Retinal pigment epithelial cell (primary cell): Measurements from ENCODE around the gene ZNF423.
"Not testable (repeated sequence)": the region's sequence is repeated elsewhere in the genome, so short reads cannot be mapped to it uniquely, and the experiment has no call there.

Source experiments
- DNase-seq: peaks from one replicate; pipeline ENCODE4 v3.0.0-alpha.2; 2010; ENCODE audit warnings: low read depth
- H3K4me3 ChIP-seq: 2 replicates; pipeline ENCODE4 v1.5.1; 2011; ENCODE audit warnings: mild to moderate bottlenecking, low read length, control low read depth, moderate library complexity
- TF ChIP-seq, protein P1 (sequence below): conservative IDR thresholded peaks from 2 replicates; pipeline ENCODE4 v1.5.1; 2011; ENCODE audit warnings: low read depth, low read length, control low read depth, inconsistent platforms

Gene ZNF423

DNA sequence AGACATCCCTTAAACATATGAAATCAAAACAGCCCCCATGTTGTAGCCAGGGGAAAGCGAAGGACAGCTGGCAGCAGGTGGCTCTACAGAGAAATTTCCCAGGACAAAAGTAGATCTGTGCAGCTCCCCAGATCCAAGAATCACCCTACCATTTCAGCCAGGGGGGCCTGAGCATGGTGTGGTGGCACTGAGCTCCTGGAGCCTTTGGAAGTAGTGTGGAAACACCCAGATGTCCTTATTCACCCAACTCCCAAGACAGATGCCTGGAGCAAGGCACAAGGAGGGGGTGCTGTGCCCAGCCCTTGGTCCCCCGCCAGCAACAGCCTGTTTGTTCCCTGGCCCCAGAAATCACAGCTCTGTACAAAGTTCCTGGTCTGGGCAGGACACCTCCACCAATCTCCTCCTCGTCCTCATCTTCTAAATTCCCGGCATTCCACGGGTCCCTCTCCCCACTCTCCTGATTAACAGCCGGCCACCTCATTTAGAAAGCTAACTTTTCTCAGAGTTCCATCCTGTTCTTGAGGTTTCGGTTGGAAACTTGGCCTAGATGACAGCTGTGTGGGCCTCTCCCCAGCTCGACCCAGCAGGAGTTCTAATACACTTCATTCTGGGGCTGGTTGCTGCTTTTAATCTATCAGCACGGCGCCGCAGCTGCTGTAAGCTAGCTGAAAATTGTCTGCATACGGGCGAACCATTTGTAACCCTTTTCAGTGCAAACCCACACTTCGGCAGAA, 291.2 kb downstream of the ZNF423 start:
- H3K4me3 ChIP-seq = no peak overlapping the region
- no peak for DNase-seq
- TF ChIP-seq, protein P1, sequence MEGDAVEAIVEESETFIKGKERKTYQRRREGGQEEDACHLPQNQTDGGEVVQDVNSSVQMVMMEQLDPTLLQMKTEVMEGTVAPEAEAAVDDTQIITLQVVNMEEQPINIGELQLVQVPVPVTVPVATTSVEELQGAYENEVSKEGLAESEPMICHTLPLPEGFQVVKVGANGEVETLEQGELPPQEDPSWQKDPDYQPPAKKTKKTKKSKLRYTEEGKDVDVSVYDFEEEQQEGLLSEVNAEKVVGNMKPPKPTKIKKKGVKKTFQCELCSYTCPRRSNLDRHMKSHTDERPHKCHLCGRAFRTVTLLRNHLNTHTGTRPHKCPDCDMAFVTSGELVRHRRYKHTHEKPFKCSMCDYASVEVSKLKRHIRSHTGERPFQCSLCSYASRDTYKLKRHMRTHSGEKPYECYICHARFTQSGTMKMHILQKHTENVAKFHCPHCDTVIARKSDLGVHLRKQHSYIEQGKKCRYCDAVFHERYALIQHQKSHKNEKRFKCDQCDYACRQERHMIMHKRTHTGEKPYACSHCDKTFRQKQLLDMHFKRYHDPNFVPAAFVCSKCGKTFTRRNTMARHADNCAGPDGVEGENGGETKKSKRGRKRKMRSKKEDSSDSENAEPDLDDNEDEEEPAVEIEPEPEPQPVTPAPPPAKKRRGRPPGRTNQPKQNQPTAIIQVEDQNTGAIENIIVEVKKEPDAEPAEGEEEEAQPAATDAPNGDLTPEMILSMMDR = no peak

DNA sequence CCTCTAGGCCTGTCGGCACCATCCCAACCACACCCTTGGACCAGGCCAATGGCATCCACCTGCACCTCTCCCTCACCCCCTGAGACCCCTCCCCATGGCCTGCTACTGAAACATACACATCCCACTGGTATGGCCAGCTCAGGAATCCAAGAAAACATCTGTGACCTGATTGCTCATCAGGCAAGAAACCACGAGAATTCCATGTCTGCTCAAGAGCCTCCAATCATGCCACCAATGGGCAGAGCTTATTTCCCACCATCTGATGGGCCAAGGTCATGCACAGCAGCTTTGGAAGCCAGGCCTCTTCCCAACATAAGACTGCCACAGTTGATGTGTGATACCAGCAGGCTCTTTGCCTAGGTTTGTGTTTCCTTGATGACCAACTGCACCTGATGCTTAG, 292.2 kb downstream of the ZNF423 start:
- TF ChIP-seq, protein P1 = no peak
- H3K4me3 ChIP-seq = no peak overlapping the region
- no peak for DNase-seq

DNA sequence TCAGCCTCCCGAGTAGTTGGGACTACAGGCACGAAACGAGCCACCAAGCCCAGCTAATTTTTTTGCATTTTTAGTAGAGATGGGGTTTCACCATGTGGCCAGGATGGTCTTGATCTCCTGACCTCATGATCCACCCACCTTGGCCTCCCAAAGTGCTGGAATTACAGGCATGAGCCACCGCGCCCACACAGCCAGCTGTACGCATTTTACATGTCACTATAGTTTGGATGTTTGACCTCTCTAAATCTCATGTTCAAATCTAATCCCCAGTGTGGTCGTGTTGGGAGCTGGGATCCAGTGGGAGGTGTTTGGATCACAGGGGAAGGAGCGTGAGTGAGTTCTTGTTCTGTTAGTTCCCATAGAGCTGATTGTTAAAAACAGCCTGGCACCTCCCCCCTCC, 293.0 kb downstream of the ZNF423 start:
- not testable (repeated sequence) for H3K4me3 ChIP-seq, DNase-seq

DNA sequence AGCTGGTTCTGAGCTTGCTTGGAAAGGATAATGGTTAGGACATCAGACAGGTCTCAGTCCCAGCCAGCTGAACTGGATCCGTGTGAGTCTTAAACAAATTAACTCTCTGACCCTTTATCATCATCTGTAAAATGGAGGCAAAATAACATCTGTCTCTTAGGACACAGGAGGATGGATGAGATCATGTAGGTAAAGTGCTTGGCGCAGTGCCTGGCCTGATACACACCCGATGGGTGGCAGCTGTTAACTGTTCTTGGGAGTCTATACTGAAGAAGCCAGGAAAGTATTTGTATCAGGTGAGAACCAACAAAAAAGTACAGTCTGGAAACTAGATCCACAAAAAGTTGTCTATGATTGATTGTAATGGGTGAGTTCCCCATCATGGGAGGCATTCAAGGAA, 293.7 kb downstream of the ZNF423 start:
- TF ChIP-seq, protein P1 = no peak
- no peak for DNase-seq
- H3K4me3 ChIP-seq = no peak overlapping the region

DNA sequence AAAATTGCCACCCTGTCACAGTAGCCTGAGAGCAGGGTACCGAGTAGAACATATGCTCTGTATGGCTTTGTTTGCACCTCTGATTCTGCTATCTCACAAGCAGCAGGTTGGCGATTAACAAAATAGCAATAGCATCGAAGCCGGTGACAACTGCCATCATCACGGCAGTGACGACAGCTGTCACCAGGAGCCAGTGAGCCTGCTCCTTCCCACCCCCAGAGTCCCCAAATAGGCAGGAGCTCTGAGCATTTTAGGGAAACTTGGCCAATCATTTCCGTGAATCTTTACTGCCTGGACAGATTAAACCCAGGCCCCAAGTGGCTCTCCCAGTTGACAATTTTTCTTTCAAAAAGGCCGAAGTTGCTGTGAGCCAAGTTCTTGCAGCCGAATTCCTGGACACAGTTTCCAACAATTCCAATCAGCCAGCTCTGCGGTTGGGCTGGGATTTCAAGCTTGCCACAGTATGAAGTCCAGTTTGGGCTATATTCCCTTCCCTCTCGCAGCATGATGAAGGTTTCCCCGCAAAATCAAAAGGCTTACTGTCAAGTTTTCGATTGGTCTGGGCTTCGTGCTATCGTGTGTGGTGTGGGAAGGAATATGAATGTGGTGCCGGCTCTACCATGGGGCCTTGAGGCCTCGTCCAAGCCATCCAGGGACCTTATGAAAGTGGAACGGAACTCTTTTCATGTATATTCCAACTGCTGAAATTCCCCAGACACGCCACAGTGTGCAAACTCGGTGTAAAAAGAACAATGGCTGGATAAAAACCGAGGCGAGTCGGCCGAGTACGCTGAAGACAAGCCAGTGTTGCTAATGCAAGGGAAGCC, 295.7 kb downstream of the ZNF423 start:
- no peak overlapping the region for H3K4me3 ChIP-seq
- DNase-seq = no peak
- TF ChIP-seq, protein P1 = no peak

DNA sequence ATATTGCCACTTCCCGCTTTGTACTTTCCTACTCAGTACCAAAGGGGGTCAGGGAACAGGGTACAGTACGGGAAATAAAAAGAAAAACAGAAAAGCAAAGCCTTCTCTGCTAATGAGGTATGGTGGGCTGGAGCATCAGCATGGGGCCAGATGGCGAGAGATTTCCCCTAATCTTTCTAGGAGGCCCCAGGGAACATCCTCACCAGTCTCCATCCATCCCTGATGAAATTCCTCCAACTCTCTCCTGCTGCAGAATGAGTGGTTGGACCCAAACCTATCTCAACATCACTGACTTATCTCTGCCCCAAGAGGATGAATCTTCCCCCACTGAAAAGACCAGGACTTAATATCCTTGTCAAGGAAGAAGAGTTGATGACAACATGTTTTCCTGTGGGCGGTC, 296.7 kb downstream of the ZNF423 start:
- TF ChIP-seq, protein P1 = no peak

DNA sequence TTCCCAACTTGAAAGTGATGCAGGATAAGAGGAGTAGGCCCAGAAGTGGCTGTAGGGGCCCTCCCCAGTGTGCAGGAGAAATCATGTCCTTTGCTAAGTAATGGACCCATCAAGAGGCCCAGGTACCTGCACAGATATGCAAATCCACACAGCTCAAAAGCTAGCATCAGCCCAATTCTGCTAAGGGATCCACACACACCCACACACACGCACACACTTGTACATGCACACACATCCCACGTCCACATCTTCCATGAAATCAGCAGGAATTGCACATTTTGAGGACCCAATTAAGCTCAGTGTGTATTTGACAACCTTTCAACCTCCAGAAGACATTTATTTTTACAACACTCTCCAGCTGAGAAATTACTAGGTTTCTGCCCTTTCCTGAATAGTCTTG, 297.5 kb downstream of the ZNF423 start:
- no peak overlapping the region for H3K4me3 ChIP-seq
- TF ChIP-seq, protein P1 = no peak
- DNase-seq = no peak

More for the DNA sequence above, 296.7 kb downstream of the ZNF423 start:
- H3K4me3 ChIP-seq = no peak overlapping the region
- DNase-seq = no peak
